Measurements from ENCODE around the gene RCCD1. TPM values are rescaled to one million over a fixed set of nuclear protein-coding genes. Genes with fewer than 3 reads are reported as not detected.
A peak's percentile ranks its signal among the peaks of the same experiment; 100 is the strongest.

Gene RCCD1
- total RNA-seq, 1 donor from 2014 or later, result 11.5 TPM

GRCh38 chr15:90949979-90950675, 4.6 kb upstream of the RCCD1 start:
- H3K27me3 Mint-ChIP-seq (ENCODE audit: unreplicated experiment), result peaks cover 7% of the 10 kb centered on the region
- peaks cover 7% of the 10 kb centered on the region for H3K9me3 Mint-ChIP-seq (ENCODE audit: unreplicated experiment)
- H3K4me3 Mint-ChIP-seq (ENCODE audit: unreplicated experiment), result no peak overlapping the region
- H3K27ac Mint-ChIP-seq (ENCODE audit: unreplicated experiment), result no peak overlapping the region
- no peak for TF ChIP-seq CTCF (IDR thresholded peaks at IDR 0.05; ENCODE audit: partially characterized antibody, unreplicated experiment)
- no peaks in the 10 kb centered on the region for H3K36me3 Mint-ChIP-seq (ENCODE audit: unreplicated experiment)
- DNase-seq, result no peak
- H3K4me1 Mint-ChIP-seq (ENCODE audit: low read depth, unreplicated experiment), result no peaks in the 10 kb centered on the region

- Mint-ChIP-seq H3K9me3 (ENCODE audit: unreplicated experiment) (peaks cover 7% of the 10 kb centered on the region), H3K4me1 (ENCODE audit: low read depth, unreplicated experiment) (no peaks in the 10 kb centered on the region), H3K36me3 (ENCODE audit: unreplicated experiment) (no peaks in the 10 kb centered on the region), H3K27ac (ENCODE audit: unreplicated experiment) (no peak overlapping the region), H3K27me3 (ENCODE audit: unreplicated experiment) (peaks cover 8% of the 10 kb centered on the region), H3K4me3 (ENCODE audit: unreplicated experiment) (no peak overlapping the region)
- TF ChIP-seq CTCF (IDR thresholded peaks at IDR 0.05; ENCODE audit: partially characterized antibody, unreplicated experiment), result no peak
- DNase-seq, result no peak
These were observed 4.0 kb upstream of the RCCD1 start for GRCh38 chr15:90950676-90951075.

GRCh38 chr15:90952901-90953677, 1.6 kb upstream of the RCCD1 start:
- peaks cover 8% of the 10 kb centered on the region for H3K9me3 Mint-ChIP-seq (ENCODE audit: unreplicated experiment)
- H3K4me3 Mint-ChIP-seq (ENCODE audit: unreplicated experiment), result no peak overlapping the region
- no peaks in the 10 kb centered on the region for H3K36me3 Mint-ChIP-seq (ENCODE audit: unreplicated experiment)
- no peak for DNase-seq
- peaks cover 14% of the 10 kb centered on the region for H3K27me3 Mint-ChIP-seq (ENCODE audit: unreplicated experiment)
- H3K4me1 Mint-ChIP-seq (ENCODE audit: low read depth, unreplicated experiment), result peaks cover 3% of the 10 kb centered on the region
- no peak for TF ChIP-seq CTCF (IDR thresholded peaks at IDR 0.05; ENCODE audit: partially characterized antibody, unreplicated experiment)
- H3K27ac Mint-ChIP-seq (ENCODE audit: unreplicated experiment), result no peak overlapping the region

- TF ChIP-seq CTCF (IDR thresholded peaks at IDR 0.05; ENCODE audit: partially characterized antibody, unreplicated experiment), result no peak
- peaks cover 14% of the 10 kb centered on the region for H3K27me3 Mint-ChIP-seq (ENCODE audit: unreplicated experiment)
- peak overlapping the region; percentile 78 for H3K4me3 Mint-ChIP-seq (ENCODE audit: unreplicated experiment)
- no peak for DNase-seq
- peaks cover 3% of the 10 kb centered on the region for H3K4me1 Mint-ChIP-seq (ENCODE audit: low read depth, unreplicated experiment)
- H3K36me3 Mint-ChIP-seq (ENCODE audit: unreplicated experiment), result no peaks in the 10 kb centered on the region
- peaks cover 8% of the 10 kb centered on the region for H3K9me3 Mint-ChIP-seq (ENCODE audit: unreplicated experiment)
- H3K27ac Mint-ChIP-seq (ENCODE audit: unreplicated experiment), result peak overlapping the region; percentile 15
These were observed 555 bp upstream of the RCCD1 start for GRCh38 chr15:90953947-90954711.
